Kidney (tissue), 14 donors: ENCODE measurements around the gene SLC25A34. TPM values are rescaled to one million over a fixed set of nuclear protein-coding genes. Genes with fewer than 3 reads are reported as not detected.

Source experiments
- DNase-seq, 5 donors: peaks; one replicate each; pipeline ENCODE4 v3.0.0-alpha.2; 2013 to 2020
- FAIRE-seq: peaks from 2 replicates; lab custom pipeline; 2012; peaks lifted over from hg19 to GRCh38; lab: Jason Lieb, UNC
- H3K27ac ChIP-seq, 2 donors: one replicate each; pipeline ENCODE4 v1.7.0; 2013; ENCODE audit warnings: low read depth in 2 of 2, low read length in 2 of 2, inconsistent platforms in 1 of 2
- H3K27me3 ChIP-seq: one replicate; pipeline ENCODE4 v1.7.1; 2013; ENCODE audit warnings: low read length, inconsistent platforms; ENCODE audit not compliant: control insufficient read depth, insufficient read depth
- H3K36me3 ChIP-seq, 3 donors: one replicate each; pipeline versions ENCODE4 v1.7.0 to v1.7.1; 2013; ENCODE audit warnings: low read length in 3 of 3, control low read depth in 1 of 3, inconsistent platforms in 1 of 3; ENCODE audit not compliant: insufficient read depth in 3 of 3, control insufficient read depth in 2 of 3
- H3K4me1 ChIP-seq, 3 donors: one replicate each; pipeline versions ENCODE4 v1.7.0 to v1.7.1; 2013; ENCODE audit warnings: low read length in 3 of 3, inconsistent platforms in 1 of 3, low read depth in 1 of 3; ENCODE audit not compliant: control insufficient read depth in 2 of 3, insufficient read depth in 2 of 3
- H3K4me3 ChIP-seq, 3 donors: one replicate each; pipeline versions ENCODE4 v1.7.0 to v1.8.1; 2013; ENCODE audit warnings: low read length in 3 of 3, control low read depth in 1 of 3, inconsistent platforms in 1 of 3
- H3K9ac ChIP-seq, 3 donors: one replicate each; pipeline versions ENCODE4 v1.7.0 to v1.7.1; 2013; ENCODE audit warnings: low read length in 3 of 3, control low read depth in 1 of 3, inconsistent platforms in 1 of 3
- H3K9me3 ChIP-seq, 3 donors: one replicate each; pipeline versions ENCODE4 v1.7.0 to v1.7.1; 2013; ENCODE audit warnings: low read length in 3 of 3, control low read depth in 1 of 3, inconsistent platforms in 1 of 3; ENCODE audit not compliant: control insufficient read depth in 2 of 3, insufficient read depth in 1 of 3
- CTCF ChIP-seq: IDR thresholded peaks from 3 replicates; pipeline ENCODE4 v1.5.1; 2012; ENCODE audit warnings: mild to moderate bottlenecking, moderate library complexity, borderline replicate concordance; ENCODE audit not compliant: insufficient read depth; ENCODE audit errors: extremely low read depth
- intact Hi-C: fragments of 100-400 bp; cut with DNase I; formaldehyde crosslinking; loops from one replicate; pipeline ENCODE4 v1.11.1; 2022
- polyA plus RNA-seq: library from polyadenylated mRNA; stranded (reverse); fragments of 350-450 nt; fragmentation: Illumina TruSeq; extraction: RNeasy Lipid Tissue Mini Kit (QIAGEN cat#74804); gene quantifications from one replicate; pipeline ENCODE4 v1.2.3, GENCODE V29; 2014; ENCODE audit warnings: low read depth, low replicate concordance; ENCODE audit not compliant: insufficient read depth
- total RNA-seq: library from RNA; stranded (reverse); fragmentation: NEBNext Ultra II Directional; extraction: Animal tissue kit (Norgen Biotek cat#: 25700); gene quantifications from one replicate; pipeline ENCODE4 v1.2.1, GENCODE V29; 2021
- donor health status: control.
- donor health status: control.
- donor health status: control.
- donor health status: control.
- donor health status: control.
- donor health status: DM: yes; HTN: yes; CAD: no.
- donor health status: Normal renal cell carcinoma (clear cell type).

SLC25A34 gene
- total and polyA plus RNA-seq, 2 donors from 2014 or later: 1.5 to 12.2 TPM

- Histone ChIP-seq H3K9me3 (no peaks in the 10 kb centered on the region), H3K27ac (no peak overlapping the region), H3K4me3 (no peak overlapping the region), H3K36me3 (peaks cover 0 to 4% (median 0%) of the 10 kb centered on the region in 3 donors), H3K27me3 (no peaks in the 10 kb centered on the region), H3K4me1 (peaks cover 0 to 19% (median 8%) of the 10 kb centered on the region in 3 donors), H3K9ac (no peak overlapping the region)
- no peak for TF ChIP-seq CTCF
- no peak for FAIRE-seq
- DNase-seq: no peak
- intact Hi-C loops: no loop called here
Measured at GRCh38 chr1:15701784-15702183, 34.3 kb upstream of the SLC25A34 start.

- peaks cover 0 to 4% (median 0%) of the 10 kb centered on the region in 3 donors for H3K36me3 ChIP-seq
- peaks cover 0 to 19% (median 14%) of the 10 kb centered on the region in 3 donors for H3K4me1 ChIP-seq
- peak overlapping the region in 1 of 3 donors; percentile 43 for H3K9ac ChIP-seq
- peak overlapping the region in 2 of 3 donors; percentile 6 to 30 for H3K4me3 ChIP-seq
- intact Hi-C loops: no loop called here
- H3K27ac ChIP-seq: peak overlapping the region; percentile 77 to 94
- H3K27me3 ChIP-seq: no peaks in the 10 kb centered on the region
- no peak for DNase-seq
- TF ChIP-seq CTCF: no peak
- no peak for FAIRE-seq
- no peaks in the 10 kb centered on the region for H3K9me3 ChIP-seq
Measured at GRCh38 chr1:15702722-15703550, 33.1 kb upstream of the SLC25A34 start.

GRCh38 chr1:15703562-15703961 is 32.5 kb upstream of the SLC25A34 start:
- no peaks in the 10 kb centered on the region for H3K27me3 ChIP-seq
- H3K4me3 ChIP-seq: peak overlapping the region in 2 of 3 donors; percentile 6 to 30
- H3K4me1 ChIP-seq: peaks cover 0 to 19% (median 14%) of the 10 kb centered on the region in 3 donors
- TF ChIP-seq CTCF: no peak
- intact Hi-C loops: no loop called here
- peaks cover 0 to 4% (median 0%) of the 10 kb centered on the region in 3 donors for H3K36me3 ChIP-seq
- peak in 4 of 5 donors; percentile 29 to 94 (median 65) for DNase-seq
- peak overlapping the region in 2 of 3 donors; percentile 45 to 62 for H3K9ac ChIP-seq
- peak overlapping the region; percentile 77 to 94 for H3K27ac ChIP-seq
- no peaks in the 10 kb centered on the region for H3K9me3 ChIP-seq
- FAIRE-seq: no peak
